ENCODE data around the gene FUT7. TPM values are rescaled to one million over a fixed set of nuclear protein-coding genes. Genes with fewer than 3 reads are reported as not detected.

Gene FUT7
- total and polyA plus RNA-seq, 9 of the 15 experiments (the other 6 are each of a cell fraction or from before 2014, with no cell fraction given) = not detected

GRCh38 chr9:137069508-137070091 is 37.7 kb upstream of the FUT7 start:
- Histone ChIP-seq H3K4me1 (replicated peaks in 1 of 2; ENCODE audit: control insufficient read depth in 2 of 2, insufficient read depth in 2 of 2, low read length in 2 of 2) (peaks cover 32 to 80% of the 10 kb centered on the region in 2 experiments), H3K79me2 (ENCODE audit: control insufficient read depth, insufficient read depth, low read length) (peaks cover 39% of the 10 kb centered on the region), H3K9me3 (replicated peaks; ENCODE audit: control insufficient read depth, insufficient read depth, low read depth, low read length) (no peaks in the 10 kb centered on the region), H3K36me3 (ENCODE audit: control insufficient read depth, insufficient read depth, low read length) (peaks cover 29% of the 10 kb centered on the region; the same call in 2 of the 3 replicates), H3K4me2 (ENCODE audit: insufficient read depth, low read length) (peak overlapping the region; percentile 91), H3K27me3 (ENCODE audit: control insufficient read depth in 2 of 2, insufficient read depth in 2 of 2, low read length in 2 of 2) (no peaks in the 10 kb centered on the region), H3K9ac (ENCODE audit: insufficient read depth in 1 of 2, low read depth in 2 of 2, low read length in 2 of 2) (peak overlapping the region; percentile 86 to 94; a peak in 3 of 4 replicates), H2AFZ (ENCODE audit: low read depth, low read length) (no peak overlapping the region), H3K9me1 (ENCODE audit: control insufficient read depth, insufficient read depth, low read length) (peaks cover 8% of the 10 kb centered on the region), H3K27ac (ENCODE audit: extremely low read depth, low read depth, low read length) (peak overlapping the region; percentile 88; the same call in 2 of the 3 replicates), H4K20me1 (replicated peaks; ENCODE audit: control insufficient read depth, insufficient read depth, low read length) (peaks cover 14% of the 10 kb centered on the region), H3K4me3 (peak overlapping the region; percentile 65)
- in situ Hi-C loops (cut with MboI) (no loop called here), intact Hi-C loops (cut with micrococcal nuclease) (loop anchor here (2.0 kb wide), 1 partner anchor 17 kb away; the partner anchor contains the start of gene MAN1B1)
- peak in 3 of 4 experiments; percentile 41 to 54 (median 49) for DNase-seq (ENCODE audit: extremely low read depth in 1 of 4, low spot score in 3 of 4)
- 4% methylated on average over 15 of the region's 52 CpGs for WGBS (ENCODE audit: insufficient coverage, low coverage, missing lambda C conversion rate)
- BruUV-seq (replicated peaks) = no TSS peak
- peak; percentile 15; the same call in 2 of the 3 replicates for ATAC-seq
- FAIRE-seq = no peak
- ChIA-PET POLR2A (interaction anchor here (1.0 to 2.5 kb wide), 4 partner anchors 10 to 23 kb away, joined by 3 to 14 read pairs (median 4); partner anchors contain the start of genes MAN1B1 and NPDC1), CTCF (ENCODE audit: low intra/inter-chr PET ratio) (interaction anchor here (0.6 to 0.9 kb wide), 2 partner anchors 24 to 830 kb away, joined by 4 to 5 read pairs; partner anchors contain the start of gene NPDC1)
- TF ChIP-seq FOXP1 (CRISPR knock-in tag; IDR thresholded peaks at IDR 0.05) = 0 out of 2 replicates have a peak, but pooled peaks have one; percentile 38
- TF ChIP-seq, protein P1, sequence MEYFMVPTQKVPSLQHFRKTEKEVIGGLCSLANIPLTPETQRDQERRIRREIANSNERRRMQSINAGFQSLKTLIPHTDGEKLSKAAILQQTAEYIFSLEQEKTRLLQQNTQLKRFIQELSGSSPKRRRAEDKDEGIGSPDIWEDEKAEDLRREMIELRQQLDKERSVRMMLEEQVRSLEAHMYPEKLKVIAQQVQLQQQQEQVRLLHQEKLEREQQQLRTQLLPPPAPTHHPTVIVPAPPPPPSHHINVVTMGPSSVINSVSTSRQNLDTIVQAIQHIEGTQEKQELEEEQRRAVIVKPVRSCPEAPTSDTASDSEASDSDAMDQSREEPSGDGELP (CRISPR knock-in tag; IDR thresholded peaks at IDR 0.05; ENCODE audit: borderline replicate concordance) = peak; percentile 52
- TF ChIP-seq TCF7 (IDR thresholded peaks at IDR 0.05; ENCODE audit: borderline replicate concordance) = no peak
- TF ChIP-seq, protein P2, sequence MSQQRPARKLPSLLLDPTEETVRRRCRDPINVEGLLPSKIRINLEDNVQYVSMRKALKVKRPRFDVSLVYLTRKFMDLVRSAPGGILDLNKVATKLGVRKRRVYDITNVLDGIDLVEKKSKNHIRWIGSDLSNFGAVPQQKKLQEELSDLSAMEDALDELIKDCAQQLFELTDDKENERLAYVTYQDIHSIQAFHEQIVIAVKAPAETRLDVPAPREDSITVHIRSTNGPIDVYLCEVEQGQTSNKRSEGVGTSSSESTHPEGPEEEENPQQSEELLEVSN (IDR thresholded peaks at IDR 0.05; ENCODE audit: borderline replicate concordance in 1 of 2, extremely low read depth in 1 of 2, insufficient read depth in 1 of 2, insufficient read length in 1 of 2, low read depth in 1 of 2, low read length in 1 of 2, poor library complexity in 1 of 2, severe bottlenecking in 1 of 2) = peak in 1 of 2 experiments; percentile 19
- TF ChIP-seq ATF1 (CRISPR knock-in tag; IDR thresholded peaks at IDR 0.05) = no peak
- no peak for TF ChIP-seq ATF1 (tag; IDR thresholded peaks at IDR 0.05)
- no peak for TF ChIP-seq YBX1 (IDR thresholded peaks at IDR 0.05)
- TF ChIP-seq, protein P3, sequence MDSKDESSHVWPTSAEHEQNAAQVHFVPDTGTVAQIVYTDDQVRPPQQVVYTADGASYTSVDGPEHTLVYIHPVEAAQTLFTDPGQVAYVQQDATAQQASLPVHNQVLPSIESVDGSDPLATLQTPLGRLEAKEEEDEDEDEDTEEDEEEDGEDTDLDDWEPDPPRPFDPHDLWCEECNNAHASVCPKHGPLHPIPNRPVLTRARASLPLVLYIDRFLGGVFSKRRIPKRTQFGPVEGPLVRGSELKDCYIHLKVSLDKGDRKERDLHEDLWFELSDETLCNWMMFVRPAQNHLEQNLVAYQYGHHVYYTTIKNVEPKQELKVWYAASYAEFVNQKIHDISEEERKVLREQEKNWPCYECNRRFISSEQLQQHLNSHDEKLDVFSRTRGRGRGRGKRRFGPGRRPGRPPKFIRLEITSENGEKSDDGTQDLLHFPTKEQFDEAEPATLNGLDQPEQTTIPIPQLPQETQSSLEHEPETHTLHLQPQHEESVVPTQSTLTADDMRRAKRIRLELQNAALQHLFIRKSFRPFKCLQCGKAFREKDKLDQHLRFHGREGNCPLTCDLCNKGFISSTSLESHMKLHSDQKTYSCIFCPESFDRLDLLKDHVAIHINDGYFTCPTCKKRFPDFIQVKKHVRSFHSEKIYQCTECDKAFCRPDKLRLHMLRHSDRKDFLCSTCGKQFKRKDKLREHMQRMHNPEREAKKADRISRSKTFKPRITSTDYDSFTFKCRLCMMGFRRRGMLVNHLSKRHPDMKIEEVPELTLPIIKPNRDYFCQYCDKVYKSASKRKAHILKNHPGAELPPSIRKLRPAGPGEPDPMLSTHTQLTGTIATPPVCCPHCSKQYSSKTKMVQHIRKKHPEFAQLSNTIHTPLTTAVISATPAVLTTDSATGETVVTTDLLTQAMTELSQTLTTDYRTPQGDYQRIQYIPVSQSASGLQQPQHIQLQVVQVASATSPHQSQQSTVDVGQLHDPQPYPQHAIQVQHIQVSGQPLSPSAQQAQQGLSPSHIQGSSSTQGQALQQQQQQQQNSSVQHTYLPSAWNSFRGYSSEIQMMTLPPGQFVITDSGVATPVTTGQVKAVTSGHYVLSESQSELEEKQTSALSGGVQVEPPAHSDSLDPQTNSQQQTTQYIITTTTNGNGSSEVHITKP (IDR thresholded peaks at IDR 0.05; ENCODE audit: partially characterized antibody) = no peak
- TF ChIP-seq MED1 (CRISPR knock-in tag; IDR thresholded peaks at IDR 0.05; ENCODE audit: borderline replicate concordance) = no peak
- TF ChIP-seq ZNF668 (CRISPR knock-in tag; IDR thresholded peaks at IDR 0.05) = no peak
- TF ChIP-seq HINFP (tag; conservative IDR thresholded peaks at IDR 0.05; ENCODE audit: low read depth) = no peak
